Activated B cell treated with CpG ODN at 0.5 μM for 24 hours (primary cell): Measurements from ENCODE around the gene MED26. TPM values are rescaled to one million over a fixed set of nuclear protein-coding genes. Genes with fewer than 3 reads are reported as not detected.

Source experiments
- ATAC-seq: fragments of 200-7000 bp; cut with Tn5 transposase; one replicate; pipeline ENCODE4 v1.10.0; 2021; ENCODE audit warnings: low read depth, mild to moderate bottlenecking, moderate library complexity
- CTCF ChIA-PET: fragments of 350-600 bp; sonication (Branson Sonifier 250); formaldehyde crosslinking; loops from one replicate; lab custom pipeline; 2021; ENCODE audit warnings: antibody characterized with exemption; lab: Charles Lee
- POLR2A ChIA-PET: fragments of 350-600 bp; sonication (Branson Sonifier 250); formaldehyde crosslinking; loops from one replicate; lab custom pipeline; 2021; ENCODE audit warnings: antibody characterized with exemption; lab: Charles Lee
- DNase-seq: peaks from one replicate; pipeline ENCODE4 v3.0.0; 2022
- H3K27ac Mint-ChIP-seq: one replicate; pipeline ENCODE4 v1.8.0; 2020; ENCODE audit warnings: mixed read lengths
- H3K27me3 Mint-ChIP-seq: one replicate; pipeline ENCODE4 v1.8.0; 2021; ENCODE audit warnings: mixed read lengths
- H3K36me3 Mint-ChIP-seq: one replicate; pipeline ENCODE4 v1.8.0; 2021; ENCODE audit warnings: low read depth, mixed read lengths
- H3K4me1 Mint-ChIP-seq: one replicate; pipeline ENCODE4 v1.8.0; 2021; ENCODE audit warnings: mixed read lengths
- H3K4me3 Mint-ChIP-seq: one replicate; pipeline ENCODE4 v1.8.0; 2020; ENCODE audit warnings: mild to moderate bottlenecking, mixed read lengths
- H3K9me3 Mint-ChIP-seq: one replicate; pipeline ENCODE4 v1.8.0; 2020; ENCODE audit warnings: mixed read lengths
- intact Hi-C: fragments of 100-400 bp; cut with micrococcal nuclease; formaldehyde crosslinking; loops from one replicate; pipeline ENCODE4 v1.15.1; 2024
- total RNA-seq: library from RNA; stranded (reverse); gene quantifications from 2 replicates; pipeline ENCODE4 v1.2.3, GENCODE V29; 2022
- TF ChIP-seq, protein P1 (sequence below): fragments of 200-600 bp; IDR thresholded peaks from one replicate; pipeline ENCODE4 v1.8.0; 2022; ENCODE audit warnings: antibody characterized with exemption, mild to moderate bottlenecking

The MED26 gene
- total RNA-seq, 1 donor from 2014 or later, result 32.0 TPM

DNA sequence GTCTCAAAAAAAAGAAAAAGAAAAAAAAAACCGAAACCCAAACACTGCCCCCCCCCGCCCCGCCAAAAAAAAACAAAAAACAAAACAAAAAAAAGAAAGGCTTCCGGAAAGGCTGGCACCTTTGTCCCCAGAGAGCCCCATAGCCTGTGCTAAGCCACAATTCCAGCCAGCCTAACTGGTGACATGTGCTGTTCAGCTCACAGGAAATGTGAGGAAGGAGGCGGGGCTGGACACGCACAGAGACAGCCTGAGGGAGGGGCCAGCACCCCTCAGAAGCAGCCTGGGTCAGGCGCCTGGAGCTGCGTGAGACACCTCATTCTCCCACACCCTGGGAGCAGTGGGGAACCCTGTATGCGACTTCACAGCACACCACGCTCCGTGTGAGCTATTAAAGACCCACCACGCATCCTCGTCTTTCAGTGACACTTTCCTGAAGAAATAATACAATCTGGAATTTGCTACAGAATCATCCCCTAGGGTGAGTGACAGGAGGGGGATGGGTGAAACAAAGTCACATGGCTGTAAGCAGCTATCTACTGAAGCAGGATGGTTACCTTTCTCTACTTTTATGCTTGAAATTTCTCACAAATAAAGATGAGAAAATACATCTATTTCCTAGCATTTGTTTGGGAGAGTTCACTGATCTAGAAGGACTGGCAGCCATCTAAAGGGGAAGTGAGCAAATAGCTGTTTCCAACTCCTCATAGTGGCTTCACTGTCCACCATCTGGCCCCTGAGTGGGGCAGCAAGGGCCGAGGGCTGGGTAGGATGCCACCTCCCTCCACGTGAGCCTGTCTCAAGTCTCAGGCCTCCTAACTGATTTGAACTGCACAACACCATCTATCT is 43.5 kb downstream of the MED26 start:
- peaks cover 29% of the 10 kb centered on the region for H3K36me3 Mint-ChIP-seq
- H3K27me3 Mint-ChIP-seq, result no peaks in the 10 kb centered on the region
- H3K9me3 Mint-ChIP-seq, result no peaks in the 10 kb centered on the region
- H3K27ac Mint-ChIP-seq, result peak overlapping the region; percentile 99
- H3K4me3 Mint-ChIP-seq, result peak overlapping the region; percentile 94
- TF ChIP-seq, protein P1, sequence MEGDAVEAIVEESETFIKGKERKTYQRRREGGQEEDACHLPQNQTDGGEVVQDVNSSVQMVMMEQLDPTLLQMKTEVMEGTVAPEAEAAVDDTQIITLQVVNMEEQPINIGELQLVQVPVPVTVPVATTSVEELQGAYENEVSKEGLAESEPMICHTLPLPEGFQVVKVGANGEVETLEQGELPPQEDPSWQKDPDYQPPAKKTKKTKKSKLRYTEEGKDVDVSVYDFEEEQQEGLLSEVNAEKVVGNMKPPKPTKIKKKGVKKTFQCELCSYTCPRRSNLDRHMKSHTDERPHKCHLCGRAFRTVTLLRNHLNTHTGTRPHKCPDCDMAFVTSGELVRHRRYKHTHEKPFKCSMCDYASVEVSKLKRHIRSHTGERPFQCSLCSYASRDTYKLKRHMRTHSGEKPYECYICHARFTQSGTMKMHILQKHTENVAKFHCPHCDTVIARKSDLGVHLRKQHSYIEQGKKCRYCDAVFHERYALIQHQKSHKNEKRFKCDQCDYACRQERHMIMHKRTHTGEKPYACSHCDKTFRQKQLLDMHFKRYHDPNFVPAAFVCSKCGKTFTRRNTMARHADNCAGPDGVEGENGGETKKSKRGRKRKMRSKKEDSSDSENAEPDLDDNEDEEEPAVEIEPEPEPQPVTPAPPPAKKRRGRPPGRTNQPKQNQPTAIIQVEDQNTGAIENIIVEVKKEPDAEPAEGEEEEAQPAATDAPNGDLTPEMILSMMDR, result no peak
- peaks cover 92% of the 10 kb centered on the region for H3K4me1 Mint-ChIP-seq
- ChIA-PET CTCF (interaction anchor here (0.7 to 1.3 kb wide), 5 partner anchors 12 to 142 kb away, joined by 3 read pairs; partner anchors contain the start of gene TMEM38A), POLR2A (interaction anchor here (0.5 to 11.8 kb wide), 42 partner anchors 9 to 1681 kb away, joined by 3 to 242 read pairs (median 4); partner anchors contain the start of genes AP1M1, C19orf44, CALR3 and CHERP)
- intact Hi-C loops, result loop anchor here (1.0 to 5.0 kb wide), 11 partner anchors 12 to 723 kb away; partner anchors contain the start of genes C19orf44, CALR3, CHERP and DDA1
- ATAC-seq (peak; percentile 46), DNase-seq (peak; percentile 78)

DNA sequence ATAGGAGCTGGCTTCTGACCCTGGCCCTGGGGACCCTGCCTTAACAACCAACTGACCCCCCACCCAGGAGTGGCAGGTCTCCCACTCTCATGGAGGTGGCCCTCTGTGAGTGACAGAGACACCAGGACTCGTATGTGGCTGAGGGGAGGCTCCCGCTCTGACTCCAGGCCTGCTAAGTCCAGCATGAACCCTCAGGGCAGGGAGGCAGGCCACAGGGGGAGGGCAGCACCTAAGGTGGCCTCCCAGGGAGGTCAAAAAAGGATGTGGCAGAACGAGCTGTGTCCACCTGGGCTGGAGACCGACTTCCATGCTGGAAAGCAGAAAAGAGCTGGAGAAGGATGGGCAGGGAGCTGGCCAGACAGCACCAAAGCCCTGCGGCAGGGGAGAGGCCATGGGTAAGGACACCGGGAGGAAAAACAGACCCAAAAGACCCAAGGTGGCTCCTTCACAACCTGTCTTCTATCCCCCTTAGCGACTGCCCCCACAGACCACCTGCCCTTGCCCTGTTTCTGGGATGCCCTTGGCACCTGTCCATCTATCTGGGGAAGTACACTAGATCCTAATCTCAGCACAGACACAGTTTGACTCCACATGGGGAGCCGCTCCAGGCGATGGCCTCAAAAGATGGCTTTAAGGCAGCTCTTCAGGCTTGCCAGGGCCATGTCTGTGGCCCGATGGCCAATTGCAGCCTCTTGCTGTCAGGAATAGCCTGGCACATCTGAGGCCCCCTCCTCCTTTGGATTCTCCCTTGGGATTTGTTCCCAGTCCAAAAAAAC is 45.3 kb downstream of the MED26 start:
- H3K36me3 Mint-ChIP-seq, result peaks cover 42% of the 10 kb centered on the region
- ATAC-seq (no peak), DNase-seq (no peak)
- H3K9me3 Mint-ChIP-seq, result no peaks in the 10 kb centered on the region
- intact Hi-C loops, result no loop called here
- H3K4me1 Mint-ChIP-seq, result peaks cover 81% of the 10 kb centered on the region
- peak overlapping the region; percentile 99 for H3K27ac Mint-ChIP-seq
- ChIA-PET CTCF (interaction anchor here (0.8 to 0.9 kb wide), 2 partner anchors 42 to 44 kb away, joined by 4 read pairs; no protein-coding TSS in a partner anchor), POLR2A (interaction anchor here (0.9 to 11.8 kb wide), 6 partner anchors 8 to 77 kb away, joined by 3 to 242 read pairs (median 32); partner anchors contain the start of genes MED26, SLC35E1 and SMIM7)
- TF ChIP-seq, protein P1, result no peak
- H3K27me3 Mint-ChIP-seq, result no peaks in the 10 kb centered on the region
- peak overlapping the region; percentile 75 for H3K4me3 Mint-ChIP-seq

DNA sequence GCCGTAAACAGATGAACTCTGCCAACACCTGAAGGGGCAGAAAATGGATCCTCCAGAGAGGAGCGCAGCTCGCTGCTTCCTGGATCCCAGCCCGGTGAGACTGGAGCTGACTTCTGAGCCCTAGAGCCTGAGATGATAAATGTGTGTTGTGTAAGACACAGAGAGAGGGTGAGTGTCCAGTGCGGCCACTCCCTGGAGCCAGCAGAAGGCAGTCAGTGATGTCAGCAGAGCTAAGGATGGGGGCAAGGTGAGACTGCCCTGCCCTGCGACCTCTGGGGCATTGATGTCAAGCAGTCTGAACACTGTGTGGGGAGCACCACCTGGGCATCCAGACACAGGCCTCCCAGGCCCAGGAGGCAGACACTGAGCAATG is 46.0 kb downstream of the MED26 start:
- H3K9me3 Mint-ChIP-seq, result no peaks in the 10 kb centered on the region
- DNase-seq (no peak), ATAC-seq (no peak)
- peaks cover 74% of the 10 kb centered on the region for H3K4me1 Mint-ChIP-seq
- H3K27me3 Mint-ChIP-seq, result no peaks in the 10 kb centered on the region
- H3K36me3 Mint-ChIP-seq, result peaks cover 45% of the 10 kb centered on the region
- intact Hi-C loops, result no loop called here
- CTCF ChIA-PET, result interaction anchor here (1.1 to 1.3 kb wide), 2 partner anchors 30 to 42 kb away, joined by 4 to 6 read pairs; no protein-coding TSS in a partner anchor
- peak overlapping the region; percentile 99 for H3K27ac Mint-ChIP-seq
- TF ChIP-seq, protein P1, result no peak
- POLR2A ChIA-PET, result interaction anchor here (0.9 to 11.8 kb wide), 6 partner anchors 8 to 78 kb away, joined by 3 to 242 read pairs (median 32); partner anchors contain the start of genes MED26, SLC35E1 and SMIM7
- peak overlapping the region; percentile 75 for H3K4me3 Mint-ChIP-seq

DNA sequence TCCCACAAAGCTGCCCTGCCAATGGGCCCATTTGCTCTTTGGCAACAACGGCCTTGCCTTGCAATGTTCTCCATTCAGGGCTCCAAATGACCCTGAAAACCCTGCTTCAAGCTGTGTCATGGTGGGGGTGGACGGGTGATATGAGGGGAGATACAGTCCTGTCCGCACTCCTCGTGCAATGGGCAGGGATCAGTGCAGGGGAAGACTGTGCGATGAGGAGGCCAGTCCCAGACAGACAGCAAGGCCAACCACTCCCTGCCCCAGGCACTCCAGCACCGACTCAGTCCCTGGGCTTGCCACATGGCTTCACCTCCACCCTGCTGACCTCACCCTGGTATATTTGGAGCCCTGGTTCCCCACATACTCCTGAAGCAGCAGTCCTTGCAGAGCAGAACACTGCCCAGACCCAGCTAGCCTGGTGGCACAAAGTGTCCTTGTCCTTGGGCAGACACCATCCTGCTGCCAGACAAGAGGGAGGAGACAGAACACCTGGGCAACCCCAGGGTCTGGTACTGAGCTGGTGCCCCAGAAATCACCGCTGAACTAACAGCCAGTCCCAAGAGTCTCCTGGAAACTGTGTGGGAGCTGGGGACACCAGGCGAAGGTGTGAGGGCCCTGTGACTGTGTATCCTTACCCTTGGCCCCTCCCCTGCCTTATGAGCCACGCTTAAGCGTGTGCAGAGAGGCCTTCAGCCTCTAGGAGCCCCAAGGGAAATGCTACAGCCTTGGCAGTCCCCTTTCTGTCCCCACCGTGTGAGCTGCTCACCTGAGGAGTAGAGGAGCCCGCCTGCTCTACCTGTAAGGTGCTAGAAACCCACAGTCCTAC is 46.6 kb downstream of the MED26 start:
- TF ChIP-seq, protein P1, result no peak
- DNase-seq, result no peak
- Mint-ChIP-seq H3K27ac (peak overlapping the region; percentile 99), H3K27me3 (no peaks in the 10 kb centered on the region), H3K36me3 (peaks cover 48% of the 10 kb centered on the region), H3K9me3 (no peaks in the 10 kb centered on the region), H3K4me1 (peaks cover 69% of the 10 kb centered on the region), H3K4me3 (peak overlapping the region; percentile 75)
- POLR2A ChIA-PET, result interaction anchor here (0.6 to 11.8 kb wide), 6 partner anchors 7 to 1976 kb away, joined by 3 to 242 read pairs (median 34); partner anchors contain the start of genes MED26, SLC35E1 and SMIM7
- intact Hi-C loops, result no loop called here
- ATAC-seq, result peak; percentile 33
- CTCF ChIA-PET, result interaction anchor here (1.1 to 1.3 kb wide), 2 partner anchors 31 to 41 kb away, joined by 4 to 6 read pairs; no protein-coding TSS in a partner anchor
